CD4-positive, alpha-beta T cell treated with Interleukin-1 beta for 1 hour (primary cell): ENCODE measurements around the gene AUNIP.

ENCODE experiments used
- DNase-seq, 2 donors: peaks; one replicate each; pipeline ENCODE4 v3.0.0-alpha.2; 2020 to 2022

Gene AUNIP, protein sequence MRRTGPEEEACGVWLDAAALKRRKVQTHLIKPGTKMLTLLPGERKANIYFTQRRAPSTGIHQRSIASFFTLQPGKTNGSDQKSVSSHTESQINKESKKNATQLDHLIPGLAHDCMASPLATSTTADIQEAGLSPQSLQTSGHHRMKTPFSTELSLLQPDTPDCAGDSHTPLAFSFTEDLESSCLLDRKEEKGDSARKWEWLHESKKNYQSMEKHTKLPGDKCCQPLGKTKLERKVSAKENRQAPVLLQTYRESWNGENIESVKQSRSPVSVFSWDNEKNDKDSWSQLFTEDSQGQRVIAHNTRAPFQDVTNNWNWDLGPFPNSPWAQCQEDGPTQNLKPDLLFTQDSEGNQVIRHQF

DNA sequence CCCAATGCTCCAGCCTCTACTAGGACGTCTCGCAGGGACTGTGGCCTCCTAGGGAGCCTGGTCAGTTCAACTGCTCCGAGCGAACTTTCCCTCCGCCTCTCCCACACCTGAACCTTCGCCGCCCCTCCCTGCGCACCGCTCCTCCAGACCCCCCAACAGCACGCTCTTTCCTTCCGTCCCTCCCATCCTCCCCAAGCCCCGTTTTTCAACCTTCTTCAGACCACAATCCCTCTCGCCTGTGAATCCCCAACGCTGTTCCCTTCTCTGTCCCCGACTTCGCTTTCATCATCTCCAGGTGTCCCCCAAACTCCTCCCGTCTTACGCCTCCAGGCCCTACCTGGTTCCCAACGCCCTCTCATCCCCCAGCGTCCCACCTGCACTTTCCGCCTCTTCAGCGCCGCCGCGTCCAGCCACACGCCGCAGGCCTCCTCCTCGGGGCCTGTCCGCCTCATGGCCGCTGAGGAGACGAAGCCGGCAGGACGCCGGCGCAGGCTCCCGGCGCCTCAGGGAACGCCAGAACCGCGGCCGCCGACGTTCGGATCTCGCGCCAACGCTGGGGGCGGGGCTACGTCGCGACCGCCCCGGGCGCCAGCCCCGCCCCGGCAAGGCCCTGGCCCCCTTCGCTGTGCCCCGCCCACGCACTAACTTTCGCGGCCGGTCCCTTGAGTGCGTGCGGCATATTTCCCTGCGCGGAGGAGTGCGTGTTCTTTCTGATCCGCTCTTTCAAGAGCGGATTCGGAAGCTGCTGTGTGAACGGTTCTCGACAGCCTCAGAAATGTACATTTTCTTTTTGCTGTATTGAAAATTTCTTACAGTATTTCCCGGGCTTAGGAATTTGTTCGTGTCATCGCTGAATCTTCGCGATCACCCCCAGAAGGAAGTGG lies at the start of gene AUNIP:
AUNIP (minus strand) TSS at position 552 of the 884 bp plus-strand sequence; CDS start at position 452, 100 bp downstream.
- peak; percentile 90 to 91 for DNase-seq

DNA sequence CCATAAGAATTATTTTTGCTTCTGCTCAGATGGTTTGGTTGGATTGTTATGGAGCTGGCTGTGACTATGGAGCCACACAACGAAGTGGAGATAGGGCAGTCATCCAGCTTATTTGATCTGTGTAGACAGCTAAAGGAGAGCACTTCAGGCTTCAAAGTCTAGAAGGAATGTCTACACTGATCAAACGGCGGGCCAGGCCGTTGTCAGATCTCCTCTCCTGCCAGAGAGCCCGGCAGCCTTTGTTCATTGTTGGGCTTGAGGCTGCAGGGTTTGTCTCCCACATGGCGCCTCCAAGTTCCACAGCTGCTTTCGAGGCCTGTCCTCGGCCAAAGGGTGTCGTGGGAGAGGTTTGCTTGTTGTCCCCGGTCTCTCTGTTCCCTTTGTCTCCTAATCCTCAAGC lies 49.8 kb upstream of the AUNIP start:
- no peak for DNase-seq

DNA sequence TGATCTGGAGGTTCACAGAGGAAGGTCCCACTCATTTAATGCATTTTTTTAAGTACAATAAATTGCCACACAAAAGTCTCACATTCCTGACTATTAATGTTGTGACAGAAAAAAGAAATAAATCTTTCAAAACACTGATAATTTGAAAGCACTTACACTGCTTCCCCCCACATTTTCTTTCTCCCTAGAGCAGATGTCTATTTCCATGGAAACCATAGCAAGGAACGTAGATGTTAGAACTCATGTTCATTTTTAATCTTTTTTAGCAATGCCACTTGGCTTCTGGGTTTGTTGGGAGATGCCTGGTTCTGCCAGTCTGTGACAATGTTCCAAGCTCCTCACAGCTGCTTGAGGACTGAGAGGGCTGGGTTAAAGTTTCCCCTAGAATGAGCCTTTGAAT lies 48.9 kb upstream of the AUNIP start:
- no peak for DNase-seq

DNA sequence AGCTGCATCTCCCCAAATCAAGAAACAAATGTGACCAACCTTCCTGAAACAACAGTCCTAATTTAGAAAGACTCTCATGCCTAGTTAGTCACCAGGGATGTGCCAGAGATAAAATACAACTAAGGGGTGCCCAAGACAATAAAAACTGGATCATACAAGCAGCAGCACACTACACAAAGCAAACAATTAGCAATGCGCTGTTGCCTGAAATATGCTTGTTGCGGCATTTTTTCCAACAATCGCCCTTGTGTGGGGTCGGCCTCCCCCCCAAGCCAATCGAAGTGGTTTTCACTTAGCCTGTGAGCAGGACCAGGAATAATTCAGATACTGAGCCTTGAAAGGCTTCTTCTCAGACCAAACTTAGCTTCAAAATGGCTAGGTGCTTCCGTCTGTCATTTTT lies 48.3 kb upstream of the AUNIP start:
- no peak for DNase-seq

DNA sequence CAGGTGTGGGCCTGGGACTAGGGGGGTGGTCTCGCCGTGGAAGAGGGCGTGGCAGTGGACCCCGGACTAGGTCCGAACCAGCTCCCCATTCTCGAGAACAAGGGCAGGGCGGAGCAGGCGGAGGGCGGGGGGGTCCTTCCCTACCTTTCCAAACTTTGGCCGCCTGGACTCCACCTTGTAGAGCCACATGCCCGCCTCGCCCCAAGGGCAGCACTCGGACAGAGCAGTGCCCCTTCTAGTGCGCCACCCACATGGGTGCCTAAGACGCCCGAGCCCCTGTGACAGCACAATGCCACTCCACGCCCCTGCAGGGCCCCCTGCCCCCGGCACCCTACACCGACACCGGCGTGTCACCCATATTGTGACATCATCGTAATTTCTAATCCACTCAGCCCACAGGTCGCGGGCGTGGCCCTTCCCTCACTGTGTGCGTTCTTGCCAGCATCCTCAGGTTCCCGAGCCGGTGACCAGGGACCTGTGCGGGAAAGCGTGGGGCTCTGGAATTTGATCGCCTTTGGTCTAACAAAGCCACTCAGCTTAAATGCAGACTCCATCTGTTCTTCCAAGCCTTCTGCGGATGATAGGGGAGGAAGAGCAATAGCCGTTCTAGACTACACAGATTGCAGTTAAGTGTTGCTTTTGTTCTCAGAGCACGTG lies 47.5 kb upstream of the AUNIP start:
- DNase-seq: peak; percentile 26 to 38

DNA sequence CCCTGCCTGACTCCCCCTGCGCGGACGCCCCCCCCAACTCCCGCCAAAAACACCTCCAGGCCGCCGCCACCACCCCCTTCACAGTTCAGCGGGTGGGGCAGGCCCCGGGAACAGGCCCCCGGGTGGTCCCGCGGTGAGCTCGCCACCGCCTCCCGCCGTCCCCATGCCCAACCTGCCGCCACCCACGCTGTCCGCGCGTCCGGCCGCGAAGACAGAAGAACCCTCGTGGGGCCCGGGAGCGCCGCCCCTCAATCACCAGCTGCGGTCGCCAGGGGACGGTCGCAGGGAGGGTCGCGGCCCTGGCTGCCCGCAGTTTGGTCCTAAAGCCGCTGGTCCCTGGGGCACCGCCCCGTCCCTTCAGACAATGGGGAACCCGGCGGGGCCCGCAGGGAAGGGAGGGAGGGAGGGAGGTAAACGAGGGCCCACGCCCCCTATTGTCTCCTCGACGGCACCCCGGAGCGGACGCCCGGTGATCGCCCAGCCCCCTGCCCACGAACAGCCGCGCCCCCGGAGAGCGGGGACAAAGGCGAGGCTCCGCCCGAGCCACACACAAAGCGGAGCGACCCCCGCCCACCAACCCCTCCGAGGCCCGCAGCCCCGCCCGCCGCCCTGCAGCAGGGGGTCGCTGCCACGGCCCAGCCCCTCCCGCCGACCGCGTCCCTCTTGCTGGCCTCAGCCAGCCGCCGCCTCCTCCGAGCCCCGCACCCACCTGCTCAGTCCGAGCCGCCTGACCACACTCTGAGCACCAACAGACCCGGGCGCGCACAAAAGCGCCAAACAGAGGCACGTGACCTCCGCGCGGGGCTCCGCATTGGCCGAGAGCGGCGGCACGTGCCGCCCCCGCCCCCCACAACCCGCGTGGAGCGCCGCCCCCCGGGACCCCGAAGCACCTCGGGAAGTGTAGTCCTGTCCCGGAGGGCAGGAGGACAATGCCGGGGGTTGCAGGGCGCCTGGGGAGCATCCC lies 46.7 kb upstream of the AUNIP start, which contains the start of gene STMN1:
STMN1 (minus strand) TSS at position 740 of the 964 bp plus-strand sequence. CDS start 1,743 bp downstream, outside the sequence.
- DNase-seq: peak; percentile 90

DNA sequence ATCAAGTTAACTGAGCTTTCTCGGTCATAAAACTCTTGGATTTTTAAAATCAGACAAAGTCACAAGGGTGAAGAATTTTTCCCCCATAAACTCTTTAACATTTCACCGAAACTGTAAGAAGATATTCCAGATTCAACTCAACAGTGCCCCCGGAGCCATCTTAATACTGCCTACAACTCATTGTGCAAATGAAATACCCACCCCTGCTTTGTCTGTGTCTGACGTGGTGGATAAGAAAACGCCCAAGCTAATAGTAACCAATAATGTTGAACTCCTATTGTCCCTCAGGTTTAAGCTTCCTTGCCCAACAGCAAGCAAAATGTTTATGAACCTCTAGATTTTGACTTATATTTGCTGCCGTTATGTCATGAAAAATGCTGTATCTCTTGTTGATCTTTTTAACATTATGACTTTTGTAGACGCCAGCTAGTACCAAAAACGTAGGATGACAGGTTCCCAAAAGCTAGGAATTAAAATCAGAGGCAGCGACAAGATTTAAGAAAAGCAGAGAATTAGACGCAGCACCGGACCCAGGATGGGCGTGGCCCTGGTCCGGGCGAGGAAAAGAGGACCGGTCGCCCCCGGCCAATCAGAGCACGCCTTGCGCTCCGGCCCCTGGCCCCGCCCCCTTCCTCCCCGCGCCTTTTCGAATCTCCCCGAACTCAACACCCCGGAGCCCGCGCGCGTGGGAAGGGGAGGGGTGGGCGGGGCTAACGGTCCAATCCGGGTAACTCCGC lies 45.9 kb upstream of the AUNIP start:
- DNase-seq: peak; percentile 92 to 93

DNA sequence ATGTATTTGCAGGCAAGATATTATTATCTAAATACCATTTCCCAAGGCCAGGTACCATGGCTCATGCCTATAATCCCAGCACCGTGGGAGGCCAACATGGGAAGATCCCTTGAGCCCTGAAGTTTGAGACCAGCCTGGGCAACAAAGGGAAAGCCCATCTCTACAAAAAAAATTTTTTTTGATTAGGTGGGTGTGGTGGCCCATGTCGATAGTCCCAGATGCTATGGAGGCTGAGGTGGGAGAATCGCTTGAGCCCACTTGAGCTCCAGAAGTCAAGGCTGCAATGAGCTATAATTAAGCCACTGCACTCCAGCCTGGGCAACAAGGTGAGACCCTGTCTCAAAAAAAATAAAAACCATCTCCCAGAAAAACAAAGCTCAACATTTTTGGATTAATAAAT lies 44.7 kb upstream of the AUNIP start:
- no peak for DNase-seq

DNA sequence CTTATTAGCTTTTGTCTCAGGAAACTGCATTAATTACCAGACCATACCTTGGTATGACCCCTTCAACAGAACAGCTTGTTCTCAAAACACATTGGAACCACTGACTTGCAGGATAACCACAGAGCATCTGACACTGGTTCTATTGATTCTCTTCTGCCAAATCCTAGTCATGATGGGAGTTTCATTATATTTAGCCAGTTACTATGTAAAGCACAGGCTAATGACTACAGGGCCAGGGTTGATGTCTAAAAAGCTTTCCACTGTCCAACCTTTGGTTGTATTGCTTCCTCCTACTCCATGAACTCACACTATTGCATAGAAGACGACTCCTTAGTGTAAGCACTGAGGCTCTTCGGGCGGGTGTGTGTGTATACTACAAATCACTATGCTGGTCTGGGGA lies 43.2 kb upstream of the AUNIP start:
- DNase-seq: no peak

DNA sequence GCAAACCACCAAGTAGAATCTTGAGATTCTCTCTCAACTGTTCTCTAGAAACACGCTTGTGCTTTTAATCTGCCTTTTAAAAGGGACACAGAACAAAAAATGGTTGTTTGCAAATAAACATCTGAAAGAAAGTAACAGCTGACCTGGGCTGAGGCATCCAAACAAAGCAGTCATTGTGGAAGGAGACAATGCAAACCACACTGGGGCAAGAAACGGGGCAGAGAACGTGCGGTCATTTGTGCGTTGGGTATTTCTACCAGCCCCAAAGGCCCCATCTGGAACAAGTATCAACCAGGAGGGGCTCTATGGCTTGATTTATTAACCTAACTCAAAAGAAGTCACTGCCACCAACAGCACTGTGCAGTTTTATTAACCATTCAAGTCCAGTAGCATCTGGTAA lies 41.0 kb upstream of the AUNIP start:
- no peak for DNase-seq

DNA sequence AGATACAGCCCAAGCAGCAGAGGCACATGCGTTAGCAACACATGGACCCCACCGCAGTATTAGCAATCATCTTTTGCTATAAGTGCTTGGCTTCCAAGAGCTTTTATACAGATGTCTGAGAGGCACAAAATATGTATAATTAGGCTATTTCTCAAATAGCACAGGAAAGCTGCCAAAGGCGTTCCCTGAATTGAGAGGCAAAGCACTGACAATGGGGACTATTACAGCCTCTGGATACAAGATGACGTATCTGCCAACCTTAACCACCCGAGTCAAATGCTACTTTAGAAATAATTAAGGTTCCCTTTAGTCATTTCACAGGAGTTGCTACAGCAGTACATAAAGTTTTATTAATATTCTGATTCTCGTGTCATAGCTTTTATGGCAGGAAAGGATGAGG lies 40.5 kb upstream of the AUNIP start:
- no peak for DNase-seq

DNA sequence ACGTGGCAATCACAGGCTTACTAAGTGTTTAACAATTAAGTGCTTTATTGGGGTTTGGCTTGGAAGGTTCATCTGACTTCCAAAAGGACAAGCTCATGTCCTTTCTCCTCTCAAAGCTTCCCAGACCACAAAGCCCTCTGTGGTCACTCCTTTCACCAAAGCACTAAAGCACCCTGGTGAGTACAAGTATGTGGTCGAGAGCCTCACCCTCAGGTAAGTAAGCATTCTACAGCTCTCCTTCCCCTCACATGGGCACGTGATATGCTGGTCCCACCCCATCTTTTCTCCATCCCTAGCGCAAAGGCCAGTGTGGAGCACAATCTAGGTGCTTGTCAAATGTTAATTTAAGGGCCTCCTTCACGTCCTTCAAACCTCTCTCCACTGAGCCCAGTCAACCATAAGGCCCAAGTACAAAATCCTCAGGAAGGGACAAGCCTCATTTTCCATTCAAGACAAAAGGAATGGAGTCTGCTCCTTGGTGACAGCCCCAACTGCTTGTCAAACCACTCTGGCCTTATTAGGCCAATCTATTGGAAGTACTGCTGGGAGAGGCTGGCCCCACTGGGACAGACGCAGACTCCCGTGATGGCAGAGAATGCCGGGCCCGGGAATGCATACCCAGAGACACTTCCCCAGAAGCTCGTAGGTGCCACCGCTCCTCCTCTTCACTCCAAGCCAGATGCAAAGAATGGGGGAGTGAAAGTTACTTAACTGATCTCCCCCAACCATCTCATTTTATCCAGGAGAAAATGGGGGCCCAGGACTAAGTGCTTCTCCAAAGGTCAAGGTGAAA lies 39.2 kb upstream of the AUNIP start:
- DNase-seq: no peak

DNA sequence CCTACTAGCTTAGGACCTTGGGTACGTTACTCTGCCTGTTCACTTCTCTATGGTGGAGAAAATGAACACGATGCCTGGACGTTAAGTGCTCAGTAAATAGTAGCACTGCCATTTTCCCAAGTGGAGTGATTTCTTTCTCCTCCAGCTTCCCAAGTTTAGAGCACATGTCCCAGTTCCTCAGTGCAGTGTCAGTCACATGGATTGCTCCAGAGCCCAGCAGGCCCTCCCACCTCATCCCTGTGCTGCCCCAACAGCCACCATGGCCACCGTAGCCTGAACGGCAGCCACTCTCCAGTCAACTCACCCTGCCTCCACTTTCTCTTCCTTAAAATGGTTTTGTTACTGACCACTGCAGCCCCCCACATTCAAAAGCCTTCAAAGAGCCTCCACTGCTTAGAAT lies 38.5 kb upstream of the AUNIP start:
- DNase-seq: no peak

DNA sequence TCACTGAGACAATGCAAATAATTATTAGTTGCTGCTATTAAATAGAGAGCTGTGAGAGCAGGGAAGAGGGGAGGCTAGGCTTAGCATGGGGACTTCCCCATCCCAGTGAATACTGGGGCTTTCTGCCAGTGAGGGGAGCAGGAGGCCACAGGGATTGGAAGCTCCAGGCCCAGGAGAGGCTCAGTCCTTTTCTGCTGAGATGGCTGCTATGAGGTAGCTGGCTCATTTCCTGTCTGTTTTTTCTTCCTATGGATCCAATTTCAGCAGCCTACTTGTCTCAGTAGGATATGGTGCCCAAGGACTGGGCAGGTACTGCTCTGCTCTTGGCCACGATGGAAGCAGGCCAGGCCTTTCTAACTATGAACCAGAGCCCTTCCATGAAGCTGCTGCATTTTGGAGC lies 37.0 kb upstream of the AUNIP start:
- no peak for DNase-seq

DNA sequence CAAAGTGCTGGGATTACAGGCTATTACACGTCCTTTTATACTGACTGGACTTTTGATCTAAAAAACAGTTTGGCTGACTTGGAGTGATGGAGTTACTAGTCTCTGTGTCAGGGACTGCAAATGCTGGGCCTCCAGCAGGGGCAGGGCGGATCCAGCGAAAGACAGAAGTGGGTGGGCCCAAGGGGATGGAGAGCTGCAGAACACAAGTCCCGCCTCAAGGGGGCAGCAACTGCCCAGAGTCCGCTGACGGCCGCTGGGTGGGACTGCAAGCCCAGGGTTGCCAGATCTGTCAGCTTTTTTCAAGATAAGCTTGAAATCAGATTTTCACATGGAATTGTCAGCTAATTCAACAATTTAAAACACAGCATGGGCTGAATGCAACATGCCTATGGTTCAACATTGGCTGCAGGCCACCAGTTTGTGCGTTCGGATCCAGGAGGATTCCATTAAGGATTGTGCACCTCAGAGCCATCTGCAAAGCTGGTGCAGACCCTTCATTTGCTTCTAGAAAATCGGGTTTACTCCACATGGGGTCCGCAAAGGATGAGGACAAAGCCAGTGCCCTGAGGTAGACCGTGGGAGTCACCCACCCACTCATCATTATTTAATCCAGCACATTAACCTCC lies 36.2 kb upstream of the AUNIP start:
- DNase-seq: peak; percentile 92 to 93

DNA sequence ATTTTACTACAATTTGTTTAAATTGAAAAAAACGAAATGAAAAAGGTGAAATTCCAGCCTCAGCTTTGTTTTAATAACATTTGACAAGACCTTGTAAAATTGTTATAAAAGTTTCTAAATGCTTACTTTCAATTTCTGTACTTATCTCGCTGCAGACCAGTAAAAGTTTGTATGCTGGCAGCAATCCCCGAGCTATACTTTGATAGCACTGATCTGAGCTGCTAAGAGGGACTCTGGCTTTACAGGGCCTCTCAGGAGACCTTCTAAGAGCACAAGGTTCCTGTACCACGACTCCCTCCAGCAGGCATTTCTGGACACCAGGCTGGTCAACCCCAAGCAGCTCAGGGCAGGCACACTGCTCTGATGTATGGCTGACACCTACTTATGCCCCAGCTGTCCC lies 33.9 kb upstream of the AUNIP start:
- no peak for DNase-seq

DNA sequence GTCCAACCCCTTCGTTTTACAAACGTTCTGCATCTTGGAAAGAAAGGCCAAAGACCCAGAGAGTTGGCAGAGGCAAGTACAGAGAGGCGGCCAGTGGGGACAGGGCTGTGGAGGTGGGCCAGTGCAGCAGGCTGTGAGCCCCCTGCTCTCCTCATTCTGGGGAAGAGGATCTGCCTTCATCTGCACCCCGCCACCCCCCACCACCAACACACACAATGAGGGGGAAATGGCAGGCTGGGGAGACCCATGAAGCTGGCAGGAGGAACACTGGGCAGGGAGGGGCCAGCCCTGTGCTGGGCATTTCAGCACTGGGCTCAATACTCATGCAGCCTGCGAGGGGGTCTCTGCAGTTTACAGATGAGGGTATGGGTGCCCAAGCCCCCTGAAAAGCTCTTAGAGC lies 32.3 kb upstream of the AUNIP start:
- DNase-seq: no peak

DNA sequence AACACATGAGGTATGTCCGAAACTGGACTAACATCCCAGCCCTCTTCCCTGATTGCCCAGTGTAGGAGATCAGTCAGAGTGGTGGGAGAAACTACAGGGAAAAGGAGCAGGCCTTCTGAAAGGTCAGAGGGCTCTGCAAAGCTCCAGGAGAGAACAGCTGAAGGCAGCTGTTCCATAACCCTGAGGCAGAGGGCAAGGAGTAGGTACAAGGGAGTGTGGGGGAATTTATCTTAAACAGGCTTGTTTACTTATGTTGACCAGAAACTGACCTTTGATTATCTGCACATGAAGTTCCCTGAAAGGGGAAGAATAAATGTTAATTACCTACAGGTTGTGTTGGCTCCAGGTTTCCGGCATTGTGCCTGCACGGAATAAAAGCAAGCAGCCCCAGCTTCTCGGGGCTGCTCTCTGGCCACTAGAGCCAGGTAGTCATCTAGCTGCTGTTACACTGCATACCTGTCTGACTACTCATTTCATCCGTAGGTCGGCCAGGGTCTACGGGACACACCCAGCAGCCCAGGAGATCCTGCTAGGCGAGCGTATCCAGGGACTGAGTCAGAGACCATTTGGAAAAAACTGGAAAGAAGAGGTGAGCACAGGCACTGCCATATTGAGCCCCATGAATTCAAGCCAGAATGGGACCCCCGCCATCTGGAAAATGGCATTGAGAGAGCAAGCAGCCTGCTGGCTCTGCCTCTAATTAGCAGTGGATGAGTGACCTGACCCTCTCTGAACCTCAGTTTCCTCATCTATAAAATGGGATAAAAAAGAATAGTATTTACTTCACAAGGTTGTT lies 31.2 kb upstream of the AUNIP start:
- no peak for DNase-seq

DNA sequence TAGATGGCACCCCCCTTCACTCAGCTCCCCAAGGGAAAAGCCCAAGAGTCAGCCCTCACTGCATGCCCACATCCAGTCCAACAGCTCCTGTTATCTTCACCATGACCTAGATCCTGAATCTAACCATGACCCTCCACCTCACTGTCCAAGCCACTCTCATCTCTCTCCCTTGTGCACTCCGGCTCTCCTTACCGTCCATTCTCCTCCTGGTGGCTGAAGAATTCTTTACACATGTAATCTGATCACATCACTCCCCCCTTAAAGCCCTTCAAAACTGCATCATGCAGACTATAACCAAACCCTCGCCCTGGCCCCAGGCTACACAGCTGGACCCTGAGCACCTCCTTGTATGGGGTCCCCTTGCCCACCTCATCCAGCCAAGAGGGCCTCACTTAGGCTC lies 30.2 kb upstream of the AUNIP start:
- no peak for DNase-seq
